NCI-H1105 (cell line): ENCODE measurements around the gene TUBD1.
"Not testable (repeated sequence)": the region's sequence is repeated elsewhere in the genome, so short reads cannot be mapped to it uniquely, and the experiment has no call there.

ENCODE experiments used
- DNase-seq: peaks from one replicate; lab custom pipeline; 2025; lab: John Stamatoyannopoulos, UW

TUBD1 gene

GRCh38 chr17:59892924-59893675 is at the start of gene TUBD1, which contains the start of gene RPS6KB1:
Gene TUBD1, minus strand, starts transcription at chr17:59892943. Its CDS starts 1,941 bp downstream, at chr17:59891002.
Gene RPS6KB1, plus strand, starts transcription at chr17:59893121. Its CDS starts 64 bp downstream, at chr17:59893185.
- peak; percentile 92 for DNase-seq

- no peak for DNase-seq
These were observed 48.4 kb upstream of the TUBD1 start for GRCh38 chr17:59941131-59941530.

DNA sequence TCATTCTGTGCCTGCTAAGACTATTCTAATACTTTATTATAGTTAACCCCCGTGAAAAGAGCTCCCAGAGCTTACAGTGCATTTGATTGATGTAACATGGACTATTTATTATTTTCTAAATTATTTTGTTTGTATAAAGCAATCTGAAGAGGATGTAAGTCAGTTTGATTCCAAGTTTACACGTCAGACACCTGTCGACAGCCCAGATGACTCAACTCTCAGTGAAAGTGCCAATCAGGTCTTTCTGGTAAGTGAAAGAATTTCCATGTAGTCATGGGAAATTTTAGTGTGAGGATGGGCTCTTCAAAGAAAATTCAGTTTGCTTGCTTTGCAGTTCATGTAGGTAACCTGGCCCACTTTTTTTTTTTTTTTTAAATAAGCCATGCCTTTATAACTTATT is 48.0 kb upstream of the TUBD1 start:
- DNase-seq = not testable (repeated sequence)

DNA sequence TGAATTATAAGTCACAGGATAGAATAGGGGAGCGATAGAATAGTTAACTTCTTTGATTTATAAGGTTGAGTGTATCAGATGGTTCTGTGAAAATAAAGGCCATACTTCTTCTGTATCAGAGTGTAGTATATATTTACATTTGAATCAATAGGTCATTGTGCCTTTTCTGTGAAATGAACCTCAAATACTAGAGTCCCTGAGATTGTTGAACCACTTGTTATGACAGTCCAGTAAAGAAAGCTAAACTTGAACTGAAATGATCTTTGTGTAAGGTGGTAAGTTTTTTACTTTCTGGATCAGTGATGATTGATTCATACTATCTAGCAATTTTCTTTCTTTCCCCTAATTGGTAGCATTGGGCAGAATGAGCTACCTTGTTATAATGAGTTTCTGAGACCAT is 40.6 kb upstream of the TUBD1 start:
- not testable (repeated sequence) for DNase-seq

- not testable (repeated sequence) for DNase-seq
These were observed 38.0 kb upstream of the TUBD1 start for GRCh38 chr17:59930768-59931167.

- DNase-seq = not testable (repeated sequence)
These were observed 37.4 kb upstream of the TUBD1 start for GRCh38 chr17:59930121-59930520.

DNA sequence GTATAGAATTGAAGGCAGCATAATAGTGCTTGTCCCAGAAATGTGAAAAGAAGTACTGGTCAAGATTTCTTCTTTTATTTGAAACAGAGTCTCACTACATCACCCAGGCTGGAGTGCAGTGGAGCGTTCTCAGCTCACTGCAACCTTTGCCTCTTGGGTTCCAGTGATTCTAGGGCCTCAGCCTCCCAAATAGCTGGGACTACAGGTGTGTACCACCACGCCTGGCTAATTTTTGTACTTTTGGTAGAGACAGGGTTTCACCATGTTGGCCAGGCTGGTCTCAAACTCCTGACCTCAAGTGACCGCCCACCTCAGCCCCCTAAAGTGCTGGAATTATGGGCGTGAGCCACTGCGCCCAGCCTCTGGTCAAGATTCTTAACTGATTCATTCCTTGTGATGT is 27.9 kb upstream of the TUBD1 start:
- not testable (repeated sequence) for DNase-seq

DNA sequence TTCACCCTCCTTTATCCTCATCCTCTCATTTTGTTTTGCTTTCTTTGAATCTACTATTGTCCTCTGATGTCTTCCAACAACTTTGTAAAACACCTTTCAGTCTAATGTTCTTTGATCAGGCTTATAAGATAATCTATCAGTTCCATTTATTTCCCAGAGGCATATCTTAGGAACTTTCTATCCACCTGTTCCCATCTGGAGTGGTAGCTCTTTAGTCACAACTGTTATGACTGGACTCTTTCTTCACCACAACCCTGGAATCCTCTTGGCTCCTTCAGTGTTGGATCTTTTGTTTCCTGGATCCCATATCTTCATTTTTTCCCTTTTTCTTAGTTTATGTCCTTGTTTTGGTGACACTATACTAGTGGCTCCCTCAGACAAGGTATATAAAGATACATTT is 23.7 kb upstream of the TUBD1 start:
- DNase-seq = no peak

GRCh38 chr17:59914274-59914854 is 21.6 kb upstream of the TUBD1 start:
- peak; percentile 7 for DNase-seq

DNA sequence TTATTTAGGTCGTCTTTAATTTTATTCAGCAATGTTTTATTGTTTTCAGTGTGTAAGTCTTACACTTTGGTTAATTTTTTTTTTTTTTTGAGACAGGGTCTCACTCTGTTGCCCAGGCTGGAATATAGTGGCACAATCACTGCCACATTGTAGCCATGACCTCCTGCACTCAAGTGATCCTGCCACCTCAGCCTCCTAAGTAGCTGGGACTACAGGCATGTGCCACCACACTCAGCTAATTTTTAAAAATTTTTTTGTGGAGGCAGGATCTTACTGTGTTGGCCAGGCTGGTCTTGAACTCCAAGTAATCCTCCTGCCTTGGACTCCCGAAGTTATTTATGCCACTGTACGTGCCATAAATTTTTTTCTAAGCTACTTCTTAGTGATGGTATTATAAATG is 14.7 kb upstream of the TUBD1 start:
- DNase-seq = no peak

- DNase-seq = no peak
These were observed 10.7 kb upstream of the TUBD1 start for GRCh38 chr17:59903455-59903854.

- DNase-seq = no peak
These were observed 8.9 kb upstream of the TUBD1 start for GRCh38 chr17:59901604-59902003.

GRCh38 chr17:59899099-59899498 is 6.4 kb upstream of the TUBD1 start:
- DNase-seq = no peak

DNA sequence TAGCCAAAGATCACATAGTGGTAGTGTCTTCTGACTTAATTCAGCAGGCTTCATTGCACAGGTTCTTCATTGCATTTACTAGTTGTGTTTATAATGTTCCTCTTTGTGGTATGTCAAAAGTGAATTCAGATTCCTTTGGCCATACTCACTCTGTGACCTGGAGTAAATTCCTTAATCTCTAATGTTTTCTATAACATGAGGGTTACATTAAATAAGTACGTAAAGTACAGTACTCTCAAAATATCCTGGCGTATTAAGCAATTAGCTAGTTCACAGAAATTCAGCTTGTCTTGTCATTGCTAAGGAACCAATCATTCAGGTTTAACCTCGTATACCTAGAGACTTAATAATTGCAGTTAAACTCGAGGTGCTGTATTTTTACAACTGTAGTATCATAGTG is 4.3 kb upstream of the TUBD1 start:
- no peak for DNase-seq

- no peak for DNase-seq
These were observed 945 bp upstream of the TUBD1 start for GRCh38 chr17:59893676-59894100.

- DNase-seq = no peak
These were observed 356 bp downstream of the TUBD1 start for GRCh38 chr17:59892251-59892923.

DNA sequence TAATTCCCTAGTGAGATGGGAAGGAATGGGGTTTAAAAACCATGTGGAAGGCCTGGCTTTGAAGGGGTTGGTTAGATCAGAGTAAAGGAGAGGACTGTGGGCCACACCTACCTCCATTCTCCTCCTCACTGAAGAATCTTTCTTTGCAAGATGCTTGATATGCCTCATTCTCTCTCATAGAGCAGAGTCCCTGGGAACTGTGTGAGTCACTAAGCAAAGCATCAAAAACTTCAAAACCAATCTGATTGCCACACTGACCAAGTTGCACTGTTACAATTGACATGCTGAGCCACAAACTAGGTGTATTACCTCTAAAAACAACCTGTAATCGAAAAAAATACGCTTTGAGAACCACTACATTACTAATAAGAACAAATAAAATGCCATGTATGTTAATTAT is 2.0 kb downstream of the TUBD1 start:
- no peak for DNase-seq

GRCh38 chr17:59888145-59888750 is 4.5 kb downstream of the TUBD1 start:
- DNase-seq = no peak

- DNase-seq = no peak
These were observed 7.9 kb downstream of the TUBD1 start for GRCh38 chr17:59884861-59885260.

GRCh38 chr17:59878624-59879023 is 14.1 kb downstream of the TUBD1 start:
- no peak for DNase-seq

- DNase-seq = no peak
These were observed 14.8 kb downstream of the TUBD1 start for GRCh38 chr17:59877965-59878364.

GRCh38 chr17:59876107-59876506 is 16.6 kb downstream of the TUBD1 start:
- no peak for DNase-seq

GRCh38 chr17:59874376-59874775 is 18.4 kb downstream of the TUBD1 start:
- no peak for DNase-seq
